Measurements from ENCODE around the gene PRKCA.
"Not testable (repeated sequence)": the region's sequence is repeated elsewhere in the genome, so short reads cannot be mapped to it uniquely, and the experiment has no call there.

Gene PRKCA

GRCh38 chr17:66448026-66448639 is 145.7 kb downstream of the PRKCA start:
- no peak for DNase-seq

GRCh38 chr17:66449418-66449977 is 147.1 kb downstream of the PRKCA start:
- DNase-seq, result no peak

- DNase-seq, result peak; percentile 22
Observed at GRCh38 chr17:66450008-66450851, 147.8 kb downstream of the PRKCA start.

- DNase-seq, result no peak
Observed at GRCh38 chr17:66450852-66451158, 148.4 kb downstream of the PRKCA start.

- peak; percentile 2 for DNase-seq
Observed at GRCh38 chr17:66451188-66452149, 149.1 kb downstream of the PRKCA start.

- DNase-seq, result no peak
Observed at GRCh38 chr17:66455060-66455459, 152.6 kb downstream of the PRKCA start.

GRCh38 chr17:66457499-66457898 is 155.1 kb downstream of the PRKCA start:
- DNase-seq, result not testable (repeated sequence)

GRCh38 chr17:66458782-66459181 is 156.4 kb downstream of the PRKCA start:
- DNase-seq, result no peak

- no peak for DNase-seq
Observed at GRCh38 chr17:66459811-66460270, 157.4 kb downstream of the PRKCA start.

- no peak for DNase-seq
Observed at GRCh38 chr17:66460558-66460957, 158.1 kb downstream of the PRKCA start.

- no peak for DNase-seq
Observed at GRCh38 chr17:66461343-66461995, 159.1 kb downstream of the PRKCA start.

GRCh38 chr17:66462010-66462409 is 159.6 kb downstream of the PRKCA start:
- no peak for DNase-seq

- DNase-seq, result no peak
Observed at GRCh38 chr17:66464921-66465320, 162.5 kb downstream of the PRKCA start.

GRCh38 chr17:66465701-66466100 is 163.3 kb downstream of the PRKCA start:
- no peak for DNase-seq

GRCh38 chr17:66466106-66466820 is 163.8 kb downstream of the PRKCA start:
- no peak for DNase-seq

- DNase-seq, result no peak
Observed at GRCh38 chr17:66466840-66467367, 164.5 kb downstream of the PRKCA start.

GRCh38 chr17:66467766-66468165 is 165.4 kb downstream of the PRKCA start:
- no peak for DNase-seq

- no peak for DNase-seq
Observed at GRCh38 chr17:66468241-66469087, 166.1 kb downstream of the PRKCA start.

- DNase-seq, result no peak
Observed at GRCh38 chr17:66469088-66469442, 166.7 kb downstream of the PRKCA start.

- DNase-seq, result no peak
Observed at GRCh38 chr17:66469461-66469860, 167.0 kb downstream of the PRKCA start.

GRCh38 chr17:66469890-66470289 is 167.5 kb downstream of the PRKCA start:
- DNase-seq, result no peak

All from NCI-H146 (cell line).